ENCODE data around the gene OR13C4.
"Not testable (repeated sequence)": the region's sequence is repeated elsewhere in the genome, so short reads cannot be mapped to it uniquely, and the experiment has no call there.

The OR13C4 gene

DNA sequence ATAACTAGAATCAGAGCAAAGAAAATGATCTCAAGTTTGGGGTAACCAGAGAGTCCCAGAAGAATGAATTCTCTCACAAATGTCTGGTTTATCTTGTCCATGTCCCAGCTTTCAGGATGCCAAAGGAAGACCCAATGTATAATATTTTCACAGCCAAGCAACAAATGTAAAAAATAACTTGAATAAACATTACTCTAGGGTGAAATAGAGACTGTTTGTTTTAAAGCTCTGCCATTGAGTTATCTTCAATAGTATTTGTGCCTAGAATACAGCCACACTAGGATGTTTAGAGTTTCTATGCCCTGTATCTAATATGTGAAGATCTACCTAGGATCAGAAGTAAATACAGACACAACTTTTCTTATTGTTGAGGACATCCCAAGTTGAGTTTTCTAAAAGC, at the start of gene OR13C4:
TSS of gene OR13C4 (minus strand) at position 101 of the 400 bp plus-strand sequence. CDS start at position 101, 0 bp downstream.
- no peak for DNase-seq (ENCODE audit: low read depth in 3 of 3)

DNA sequence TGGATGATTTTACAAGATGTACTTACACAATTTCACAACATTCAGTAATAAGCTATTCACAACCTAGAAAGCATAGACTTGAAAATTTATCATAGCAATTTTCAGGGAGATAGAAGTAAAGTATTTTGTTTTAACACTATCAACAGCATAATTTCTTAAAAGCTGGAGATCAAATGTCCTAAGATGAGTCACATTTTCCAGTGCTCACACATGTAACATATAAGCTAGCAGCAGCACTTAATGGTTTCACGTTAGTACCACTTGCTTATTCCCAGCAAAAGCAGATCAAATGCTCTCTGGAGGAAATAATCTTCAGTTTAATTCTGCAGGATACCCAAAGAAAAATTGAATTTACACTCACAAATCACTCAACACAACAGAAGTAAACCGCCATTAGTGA, 48.4 kb upstream of the OR13C4 start:
- no peak for DNase-seq (ENCODE audit: low read depth in 3 of 3)

DNA sequence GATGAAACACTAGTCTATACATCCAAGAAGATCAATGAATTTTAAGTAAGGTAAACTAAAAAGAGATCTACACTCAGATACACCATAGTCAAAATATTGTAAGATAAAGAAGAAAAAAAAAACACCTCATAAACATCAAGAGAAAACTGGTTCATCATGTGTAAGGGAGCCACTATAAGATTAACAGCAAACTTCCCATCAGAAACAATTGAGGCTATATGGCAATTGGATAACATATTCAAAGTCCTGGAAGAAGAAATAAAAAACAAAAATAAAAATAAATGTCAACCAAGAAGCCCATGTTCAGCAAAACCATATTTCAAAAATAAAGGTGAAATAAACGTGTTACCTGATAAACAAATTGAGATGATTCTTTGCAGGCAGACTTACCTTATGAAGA, 45.6 kb upstream of the OR13C4 start:
- no peak for DNase-seq (ENCODE audit: low read depth in 3 of 3)

DNA sequence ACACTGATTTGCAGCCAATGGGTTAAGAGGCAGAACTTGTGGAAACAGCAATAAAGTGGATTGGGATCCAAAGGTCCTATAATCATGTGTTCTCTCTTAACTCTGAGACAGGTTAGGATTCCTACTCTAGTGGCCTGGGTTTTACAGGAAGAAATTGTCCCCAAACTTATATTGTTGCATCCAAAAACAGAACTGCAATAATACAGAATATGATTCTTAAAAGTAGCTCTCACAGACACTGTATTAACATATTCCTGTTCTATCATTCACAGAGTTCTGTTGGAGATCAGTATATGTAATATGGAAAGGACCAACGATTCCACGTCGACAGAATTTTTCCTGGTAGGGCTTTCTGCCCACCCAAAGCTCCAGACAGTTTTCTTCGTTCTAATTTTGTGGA, 41.9 kb upstream of the OR13C4 start, which contains the start of gene OR13C8:
TSS of gene OR13C8 (plus strand) at position 301 of the 400 bp plus-strand sequence. CDS start at position 301, 0 bp downstream.
- DNase-seq (ENCODE audit: low read depth in 3 of 3), result no peak

DNA sequence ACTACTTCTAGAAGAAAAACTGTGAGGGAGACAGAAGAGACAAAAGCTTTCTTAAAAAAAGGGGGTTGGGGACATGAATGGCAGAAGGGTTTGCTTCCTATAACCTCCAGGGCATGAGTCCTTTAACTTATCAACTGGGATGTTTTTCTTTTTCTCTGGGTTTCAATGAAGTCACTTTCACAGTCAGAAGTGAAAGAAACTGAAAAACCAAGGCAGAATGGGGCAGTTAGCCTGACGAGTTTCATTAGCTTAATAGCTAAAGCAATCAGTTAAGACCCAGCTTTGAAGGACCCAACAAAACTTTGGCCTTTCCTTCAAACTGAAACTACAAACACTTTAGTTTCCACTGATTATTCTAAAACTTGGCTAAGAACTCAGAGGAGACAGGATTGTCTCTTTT, 37.3 kb upstream of the OR13C4 start:
- no peak for DNase-seq (ENCODE audit: low read depth in 3 of 3)

DNA sequence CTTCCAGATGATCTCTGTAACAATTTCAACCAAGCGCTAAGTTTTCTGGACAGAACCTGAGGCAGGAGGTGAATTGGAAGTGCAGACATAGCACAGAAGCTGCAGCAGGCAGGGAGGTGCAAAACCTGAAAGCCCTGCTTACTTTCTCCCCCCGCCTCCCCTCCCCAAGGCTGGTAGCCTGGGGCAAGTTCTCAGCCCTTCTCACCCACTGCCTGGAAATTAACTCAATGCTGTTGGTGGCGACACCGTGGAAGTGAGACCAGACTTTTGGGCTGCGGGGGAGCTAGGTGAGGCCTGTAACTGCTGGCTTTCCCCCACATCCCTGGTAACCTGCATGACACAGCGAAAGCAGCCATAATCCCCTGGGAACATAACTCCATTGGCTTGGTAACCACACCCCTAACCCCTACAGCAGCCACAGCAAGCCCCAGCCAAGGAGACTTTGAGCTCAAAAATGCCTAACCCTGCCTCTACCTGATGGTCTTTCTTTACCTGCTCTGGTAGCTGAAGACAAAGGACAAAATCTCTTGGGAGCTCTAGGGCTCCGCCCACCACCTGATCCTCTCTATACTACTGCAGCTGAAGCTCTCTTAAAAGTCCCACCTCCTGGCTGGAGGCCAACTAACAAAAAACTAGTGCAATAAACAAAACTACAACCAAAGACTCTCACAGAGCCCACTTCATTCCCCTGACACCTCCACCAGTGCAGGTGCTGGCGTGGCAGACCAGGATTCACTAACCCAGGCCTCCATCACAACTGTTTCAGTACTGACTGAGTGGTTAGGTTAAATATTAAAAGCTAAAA, 30.0 kb upstream of the OR13C4 start:
- DNase-seq (ENCODE audit: low read depth in 3 of 3), result no peak

DNA sequence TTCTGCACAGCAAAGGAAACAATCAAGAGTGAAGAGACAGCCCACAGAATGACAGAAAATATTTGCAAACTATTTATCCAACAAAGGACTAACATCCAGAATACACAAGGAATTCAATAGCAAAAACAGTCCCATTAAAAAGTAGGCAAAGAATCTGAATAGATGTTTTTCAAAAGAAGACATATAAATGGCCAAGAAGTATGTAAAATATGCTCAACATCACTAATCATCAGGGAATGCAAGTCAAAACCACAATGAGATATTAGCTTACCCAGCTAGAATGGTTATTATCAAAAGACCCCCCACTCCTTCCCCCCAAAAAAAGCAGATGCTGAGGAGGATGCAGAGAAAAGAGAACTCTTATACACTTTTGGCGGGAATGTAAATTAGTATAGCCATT, 28.5 kb upstream of the OR13C4 start:
- no peak for DNase-seq (ENCODE audit: low read depth in 3 of 3)

DNA sequence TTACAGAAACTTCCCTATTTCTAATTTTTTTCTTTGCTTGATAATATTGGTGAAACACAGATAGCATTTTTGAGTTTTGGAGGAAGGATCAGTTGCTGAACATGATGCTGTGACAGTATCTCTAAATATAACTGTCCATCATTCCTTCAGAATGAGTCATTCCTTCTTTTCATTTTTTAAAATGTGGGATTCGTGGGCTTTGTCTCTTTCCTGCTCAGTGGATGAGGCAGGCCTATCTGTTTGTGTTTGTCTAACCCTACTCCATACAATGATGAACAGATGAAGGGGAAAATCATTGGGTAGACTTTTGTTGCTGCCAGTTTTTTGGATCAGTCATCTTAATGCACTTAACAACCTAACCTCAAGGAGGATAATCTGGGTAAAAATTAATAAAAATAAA, 26.3 kb upstream of the OR13C4 start:
- DNase-seq (ENCODE audit: low read depth in 3 of 3), result no peak

DNA sequence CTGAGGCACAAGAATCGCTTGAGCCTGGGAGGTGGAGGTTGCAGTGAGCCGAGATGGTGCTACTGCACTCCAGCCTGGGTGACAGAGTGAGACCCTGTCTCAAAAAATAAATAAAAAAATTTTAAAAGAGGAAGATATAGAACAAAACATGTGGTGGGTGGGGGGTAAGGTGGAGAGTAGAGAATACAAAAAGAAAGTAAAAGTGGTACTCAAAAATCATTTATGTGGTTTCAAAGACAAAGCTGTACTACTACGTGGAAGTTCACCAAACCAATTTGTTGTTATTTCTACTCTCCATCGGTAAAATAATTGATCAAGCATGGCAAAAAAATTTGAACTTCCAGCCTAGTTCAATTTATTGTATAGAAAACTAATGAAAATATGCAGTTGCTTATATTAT, 17.6 kb upstream of the OR13C4 start:
- DNase-seq (ENCODE audit: low read depth in 3 of 3), result no peak

DNA sequence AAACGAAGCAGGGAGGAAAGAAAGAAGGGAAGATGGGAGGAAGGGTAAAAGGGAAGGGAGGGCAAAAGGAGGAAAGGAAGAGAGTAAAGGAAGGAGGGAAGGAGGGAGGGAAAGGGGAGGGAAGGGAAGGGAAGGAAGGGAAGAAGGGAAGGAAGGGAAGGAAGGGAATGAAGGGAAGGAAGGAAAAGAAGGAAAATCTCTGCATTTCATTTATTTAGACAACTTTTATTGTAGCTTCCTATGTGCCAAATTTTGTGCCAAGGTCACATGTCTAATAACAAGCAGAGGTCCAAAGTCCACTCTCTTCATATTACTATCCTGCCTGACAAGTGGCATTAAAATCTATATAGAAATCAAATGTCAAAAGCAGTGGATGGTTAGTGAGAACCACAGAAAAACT, 12.3 kb upstream of the OR13C4 start:
- no peak for DNase-seq (ENCODE audit: low read depth in 3 of 3)

DNA sequence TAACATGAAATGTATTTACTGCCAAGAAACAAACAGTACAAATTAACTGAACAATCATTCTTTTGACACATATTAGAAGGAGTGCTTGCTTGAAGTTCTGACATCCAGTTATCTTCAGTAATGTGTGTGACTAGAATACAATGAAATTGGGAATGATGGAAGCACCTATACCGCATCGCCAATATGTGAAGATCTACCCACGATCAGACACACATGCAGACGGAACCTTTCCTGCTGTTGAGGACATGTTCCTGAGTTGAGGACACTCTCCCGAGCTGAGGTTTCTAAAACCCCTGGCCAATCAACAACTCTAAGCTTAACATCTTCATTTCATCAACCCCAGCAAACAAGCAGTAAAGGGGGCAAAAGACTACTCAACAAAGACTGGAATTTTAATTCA, 9.7 kb upstream of the OR13C4 start, which contains the start of gene OR13C3:
TSS of gene OR13C3 (minus strand) at position 101 of the 400 bp plus-strand sequence. CDS start 133 bp downstream, outside the sequence.
- DNase-seq (ENCODE audit: low read depth in 3 of 3), result no peak

DNA sequence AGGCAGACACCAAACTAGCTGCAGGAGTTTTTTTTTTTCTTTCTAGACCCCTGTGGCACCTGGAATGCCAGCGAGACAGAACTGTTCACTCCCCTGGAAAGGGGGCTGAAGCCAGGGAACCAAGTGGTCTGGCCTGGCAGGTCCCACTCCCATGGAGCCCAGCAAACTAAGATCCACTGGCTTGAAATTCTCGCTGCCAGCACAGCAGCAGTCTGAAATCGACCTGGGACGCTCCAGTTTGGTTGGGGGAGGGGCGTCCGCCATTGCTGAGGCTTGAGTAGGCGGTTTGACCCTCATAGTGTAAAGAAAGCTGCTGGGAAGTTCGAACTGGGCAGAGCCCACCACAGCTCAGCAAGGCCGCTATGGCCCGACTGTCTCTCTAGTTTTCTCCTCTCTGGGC, 6.8 kb downstream of the OR13C4 start:
- not testable (repeated sequence) for DNase-seq (ENCODE audit: low read depth in 3 of 3)

DNA sequence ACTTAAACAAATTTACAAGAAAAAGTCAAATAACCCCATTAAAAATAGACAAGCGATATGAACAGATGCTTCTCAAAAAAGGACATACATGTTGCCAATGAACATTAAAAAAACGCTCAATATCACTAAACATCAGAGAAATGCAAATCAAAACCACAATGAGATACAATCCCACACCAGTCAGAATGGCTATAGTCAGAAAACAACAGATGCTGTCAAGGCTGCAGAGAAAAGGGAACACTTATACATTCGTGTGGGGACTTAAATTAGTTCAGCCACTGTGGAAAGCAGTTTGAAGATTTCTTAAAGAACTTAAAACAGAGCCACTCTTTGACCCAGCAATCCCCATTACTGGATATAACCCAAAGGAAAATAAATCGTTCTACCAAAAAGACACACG, 12.1 kb downstream of the OR13C4 start:
- DNase-seq (ENCODE audit: low read depth in 3 of 3), result no peak

DNA sequence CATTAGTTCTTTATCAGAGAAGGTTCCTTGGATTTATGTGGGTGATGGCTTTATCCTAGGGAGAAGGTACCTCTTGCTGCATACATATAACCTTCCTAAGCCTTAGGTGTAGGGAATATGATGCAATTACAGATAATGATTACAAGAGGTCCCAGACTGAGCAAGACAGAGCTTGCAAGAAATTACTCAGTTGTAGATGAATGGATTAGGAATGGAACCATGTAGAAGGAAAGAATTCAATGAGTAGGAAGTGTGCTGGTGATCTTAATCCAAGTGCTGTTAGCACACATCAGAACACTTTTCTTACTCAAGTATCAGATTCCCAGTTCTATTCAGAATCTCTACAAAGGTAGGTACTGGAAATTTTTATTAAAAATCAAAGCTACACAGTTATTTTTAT, 20.4 kb downstream of the OR13C4 start:
- no peak for DNase-seq (ENCODE audit: low read depth in 3 of 3)

DNA sequence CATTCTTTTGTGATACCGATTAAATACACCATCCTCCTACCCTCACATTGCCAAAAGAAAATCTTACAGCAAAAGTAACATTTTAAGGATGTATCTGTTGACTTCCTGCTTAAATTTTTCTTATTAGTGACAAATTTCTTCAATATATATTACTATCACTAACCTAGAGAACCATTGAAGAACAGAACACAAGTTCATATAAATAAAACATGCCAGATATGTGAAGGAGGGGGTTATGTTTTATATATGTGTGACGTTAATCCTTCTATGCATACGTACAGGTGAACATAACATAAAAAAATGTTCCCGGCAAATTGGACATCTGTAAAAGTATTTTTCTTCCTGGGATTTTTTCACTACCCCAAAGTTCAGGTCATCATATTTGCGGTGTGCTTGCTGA, 23.0 kb downstream of the OR13C4 start, which contains the start of gene OR13F1:
TSS of gene OR13F1 (plus strand) at position 301 of the 400 bp plus-strand sequence. CDS start at position 301, 0 bp downstream.
- DNase-seq (ENCODE audit: low read depth in 3 of 3), result no peak

DNA sequence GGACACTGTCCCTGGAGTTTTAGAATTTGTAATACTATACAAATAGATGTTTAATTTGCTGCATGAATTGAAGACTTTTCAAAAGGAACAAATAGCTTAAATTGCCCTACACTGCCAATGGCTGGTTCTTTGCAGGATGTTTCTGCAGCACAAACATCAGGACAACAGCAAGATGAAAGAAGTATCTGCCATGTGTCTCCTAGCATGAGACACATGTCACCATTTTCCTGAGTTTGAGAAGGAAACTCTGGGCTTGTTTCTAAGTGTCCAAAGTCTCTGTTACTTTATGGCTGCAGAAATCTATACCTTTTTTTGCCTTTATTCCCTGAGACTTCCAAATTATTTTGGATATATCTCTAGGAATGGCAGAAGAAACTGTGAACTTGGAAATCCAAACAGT, 23.6 kb downstream of the OR13C4 start:
- DNase-seq (ENCODE audit: low read depth in 3 of 3), result no peak

DNA sequence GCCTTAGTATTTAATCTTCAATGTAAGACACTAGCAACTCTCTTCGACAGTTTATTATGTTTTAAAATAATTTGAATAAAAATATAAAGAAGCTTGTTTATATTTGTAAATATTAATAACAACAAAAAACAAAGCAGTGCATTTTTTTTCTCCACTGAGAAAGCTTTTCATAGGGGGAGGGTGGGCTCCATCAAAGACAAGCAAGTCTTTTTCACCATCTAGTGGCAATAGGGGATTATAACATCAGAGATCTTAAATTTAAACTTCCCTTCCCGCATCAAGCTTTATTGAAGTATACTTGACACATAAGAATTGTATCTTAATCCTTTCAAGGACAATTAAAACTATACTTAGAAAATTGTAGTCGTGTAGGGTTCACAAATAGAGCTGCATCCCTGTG, 32.2 kb downstream of the OR13C4 start:
- DNase-seq (ENCODE audit: low read depth in 3 of 3), result no peak

DNA sequence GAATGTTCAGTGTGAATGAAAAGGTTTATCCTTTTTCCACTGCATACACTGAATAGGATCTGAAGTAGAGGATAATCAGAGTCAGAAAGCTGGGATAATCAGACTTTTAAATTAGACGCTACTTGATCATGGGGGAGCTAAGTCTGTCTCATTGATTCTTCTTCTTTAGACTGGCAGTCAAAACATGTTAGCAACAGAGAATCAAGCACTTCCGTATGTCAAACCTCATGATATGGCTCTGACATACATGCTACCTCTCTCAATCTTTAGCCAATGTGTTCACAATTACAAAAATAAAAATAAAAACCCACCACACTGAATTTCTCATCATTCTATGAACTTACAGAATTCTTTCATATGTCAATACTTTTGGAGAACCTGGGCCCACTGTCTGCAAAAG, 42.0 kb downstream of the OR13C4 start:
- no peak for DNase-seq (ENCODE audit: low read depth in 3 of 3)

DNA sequence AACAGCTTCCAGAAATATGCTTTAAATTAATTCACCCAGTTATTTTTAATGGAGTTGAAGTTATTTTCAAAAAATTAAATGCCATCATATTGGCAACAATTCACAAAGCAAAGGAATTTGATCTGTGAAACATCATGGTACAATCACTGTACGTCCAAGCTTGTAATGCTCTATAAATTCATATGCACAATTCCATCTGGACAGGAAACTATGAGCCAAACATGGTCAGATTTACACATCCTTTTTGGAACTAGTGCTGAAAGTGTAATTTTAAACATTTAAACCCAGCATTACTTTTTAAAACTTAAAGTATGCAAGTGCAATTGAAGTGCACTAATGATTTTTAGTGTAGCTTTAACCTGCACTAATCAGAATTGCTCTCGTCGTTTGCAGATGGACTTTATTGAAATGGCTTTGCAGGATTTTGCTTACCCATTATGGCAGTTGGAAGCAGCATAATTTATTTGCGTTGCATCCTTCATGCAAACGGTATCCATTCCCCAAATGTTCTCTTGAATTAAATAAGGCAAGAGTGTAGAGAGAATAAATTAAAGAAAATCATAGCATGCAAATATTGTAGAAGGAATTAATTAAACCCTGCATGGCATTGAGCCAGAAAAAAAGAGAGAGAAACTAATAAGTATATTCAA, 44.0 kb downstream of the OR13C4 start:
- no peak for DNase-seq (ENCODE audit: low read depth in 3 of 3)
